Measurements from ENCODE around the gene MYOM3. TPM values are rescaled to one million over a fixed set of nuclear protein-coding genes. Genes with fewer than 3 reads are reported as not detected.

The MYOM3 gene
- total RNA-seq, 2 donors from 2014 or later: 2.3 to 4.3 TPM

DNA sequence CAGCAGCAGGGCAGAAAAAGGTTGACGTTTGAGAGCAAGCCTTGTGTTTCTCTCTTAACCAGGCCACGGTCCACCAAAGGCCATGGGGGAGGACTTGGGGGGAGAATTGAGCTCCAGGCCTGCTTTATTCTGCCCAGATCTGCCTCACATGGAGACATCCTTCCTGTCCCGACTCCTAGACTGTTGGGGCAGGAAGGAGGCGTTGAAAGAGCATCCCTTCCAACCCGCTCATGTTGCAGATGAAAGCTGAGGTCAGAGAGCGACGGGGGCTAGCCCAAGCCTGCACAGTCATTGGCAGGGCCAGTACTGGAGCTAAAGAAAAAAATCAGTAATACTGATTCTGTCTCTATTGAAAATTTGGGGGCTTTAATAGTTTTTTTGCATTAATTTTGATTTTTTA, 46.6 kb downstream of the MYOM3 start:
- H3K9me3 ChIP-seq: no peaks in the 10 kb centered on the region
- intact Hi-C loops (cut with DNase I): no loop called here
- WGBS, 2 donors: 75 to 84% methylated on average over 7 of the region's 7 CpGs
- DNase-seq (no peak), ATAC-seq (no peak)
- H3K36me3 ChIP-seq (replicated peaks in 1 of 2; ENCODE audit: insufficient read depth in 1 of 2, low read depth in 2 of 2): no peaks in the 10 kb centered on the region
- no peak overlapping the region for H3K27ac ChIP-seq
- H3K4me1 ChIP-seq: peaks cover 12% of the 10 kb centered on the region
- H3K4me3 ChIP-seq: no peak overlapping the region
- TF ChIP-seq POLR2A (IDR thresholded peaks at IDR 0.05): no peak
- TF ChIP-seq, protein P1, sequence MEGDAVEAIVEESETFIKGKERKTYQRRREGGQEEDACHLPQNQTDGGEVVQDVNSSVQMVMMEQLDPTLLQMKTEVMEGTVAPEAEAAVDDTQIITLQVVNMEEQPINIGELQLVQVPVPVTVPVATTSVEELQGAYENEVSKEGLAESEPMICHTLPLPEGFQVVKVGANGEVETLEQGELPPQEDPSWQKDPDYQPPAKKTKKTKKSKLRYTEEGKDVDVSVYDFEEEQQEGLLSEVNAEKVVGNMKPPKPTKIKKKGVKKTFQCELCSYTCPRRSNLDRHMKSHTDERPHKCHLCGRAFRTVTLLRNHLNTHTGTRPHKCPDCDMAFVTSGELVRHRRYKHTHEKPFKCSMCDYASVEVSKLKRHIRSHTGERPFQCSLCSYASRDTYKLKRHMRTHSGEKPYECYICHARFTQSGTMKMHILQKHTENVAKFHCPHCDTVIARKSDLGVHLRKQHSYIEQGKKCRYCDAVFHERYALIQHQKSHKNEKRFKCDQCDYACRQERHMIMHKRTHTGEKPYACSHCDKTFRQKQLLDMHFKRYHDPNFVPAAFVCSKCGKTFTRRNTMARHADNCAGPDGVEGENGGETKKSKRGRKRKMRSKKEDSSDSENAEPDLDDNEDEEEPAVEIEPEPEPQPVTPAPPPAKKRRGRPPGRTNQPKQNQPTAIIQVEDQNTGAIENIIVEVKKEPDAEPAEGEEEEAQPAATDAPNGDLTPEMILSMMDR (IDR thresholded peaks at IDR 0.05): no peak
- no peaks in the 10 kb centered on the region for H3K27me3 ChIP-seq

- Histone ChIP-seq H3K27me3 (no peaks in the 10 kb centered on the region), H3K36me3 (replicated peaks in 1 of 2; ENCODE audit: insufficient read depth in 1 of 2, low read depth in 2 of 2) (no peaks in the 10 kb centered on the region), H3K4me3 (no peak overlapping the region), H3K4me1 (peaks cover 7% of the 10 kb centered on the region), H3K27ac (no peak overlapping the region), H3K9me3 (no peaks in the 10 kb centered on the region)
- DNase-seq (no peak), ATAC-seq (no peak)
- TF ChIP-seq, protein P1 (IDR thresholded peaks at IDR 0.05): no peak
- TF ChIP-seq POLR2A (IDR thresholded peaks at IDR 0.05): no peak
- intact Hi-C loops (cut with DNase I): no loop called here
- WGBS, 2 donors: 82% methylated on average over 2 of the region's 2 CpGs
Measured at GRCh38 chr1:24062221-24062620, 49.7 kb downstream of the MYOM3 start.

DNA sequence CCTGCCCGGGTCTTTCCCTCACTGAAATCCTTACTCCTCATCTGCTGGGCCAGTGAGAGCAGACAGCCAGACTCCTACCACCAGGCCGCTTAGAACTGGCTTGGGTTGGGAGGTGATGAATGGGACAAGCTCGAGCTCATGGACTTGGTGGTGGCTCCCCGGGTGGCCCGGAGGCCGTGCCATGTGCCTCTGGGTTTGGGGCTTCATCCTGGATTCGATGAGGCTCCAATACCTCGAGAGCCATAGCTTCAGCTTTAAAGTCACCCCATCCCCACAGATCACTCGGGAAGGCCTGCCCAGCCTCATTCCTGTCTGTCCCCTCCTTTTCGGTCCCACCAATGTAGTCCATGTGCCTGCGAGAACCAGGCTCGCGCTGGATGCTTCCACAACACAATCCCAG, 51.5 kb downstream of the MYOM3 start:
- WGBS, 2 donors: 82 to 89% methylated on average over 8 to 13 of the region's 13 CpGs
- DNase-seq: no peak
- Histone ChIP-seq H3K4me3 (no peak overlapping the region), H3K27me3 (no peaks in the 10 kb centered on the region), H3K4me1 (no peaks in the 10 kb centered on the region), H3K9me3 (no peaks in the 10 kb centered on the region), H3K36me3 (replicated peaks in 1 of 2; ENCODE audit: insufficient read depth in 1 of 2, low read depth in 2 of 2) (no peaks in the 10 kb centered on the region), H3K27ac (no peak overlapping the region)
- TF ChIP-seq POLR2A (IDR thresholded peaks at IDR 0.05): no peak
- TF ChIP-seq, protein P1 (IDR thresholded peaks at IDR 0.05): no peak
- ATAC-seq: no peak
- intact Hi-C loops (cut with DNase I): no loop called here

- Histone ChIP-seq H3K27ac (no peak overlapping the region), H3K4me1 (no peaks in the 10 kb centered on the region), H3K36me3 (replicated peaks in 1 of 2; ENCODE audit: insufficient read depth in 1 of 2, low read depth in 2 of 2) (no peaks in the 10 kb centered on the region), H3K4me3 (no peak overlapping the region), H3K9me3 (no peaks in the 10 kb centered on the region), H3K27me3 (no peaks in the 10 kb centered on the region)
- 83 to 92% methylated on average over 13 of the region's 14 CpGs for WGBS, 2 donors
- intact Hi-C loops (cut with DNase I): no loop called here
- no peak for DNase-seq
- TF ChIP-seq, protein P1 (IDR thresholded peaks at IDR 0.05): no peak
- no peak for TF ChIP-seq POLR2A (IDR thresholded peaks at IDR 0.05)
- no peak for ATAC-seq
Measured at GRCh38 chr1:24058671-24059455, 53.1 kb downstream of the MYOM3 start.

- TF ChIP-seq POLR2A (IDR thresholded peaks at IDR 0.05): no peak
- TF ChIP-seq, protein P1 (IDR thresholded peaks at IDR 0.05): no peak
- H3K4me1 ChIP-seq: no peaks in the 10 kb centered on the region
- ATAC-seq (no peak), DNase-seq (no peak)
- intact Hi-C loops (cut with DNase I): no loop called here
- H3K27ac ChIP-seq: no peak overlapping the region
- WGBS, 2 donors: 87 to 93% methylated on average over 7 to 13 of the region's 13 CpGs
- no peaks in the 10 kb centered on the region for H3K9me3 ChIP-seq
- no peaks in the 10 kb centered on the region for H3K36me3 ChIP-seq (replicated peaks in 1 of 2; ENCODE audit: insufficient read depth in 1 of 2, low read depth in 2 of 2)
- H3K4me3 ChIP-seq: no peak overlapping the region
- no peaks in the 10 kb centered on the region for H3K27me3 ChIP-seq
Measured at GRCh38 chr1:24057171-24057570, 54.8 kb downstream of the MYOM3 start.

Data from body of pancreas (tissue), 4 donors.